Thyroid gland (tissue), 4 donors: Measurements from ENCODE around the gene RNASEH2B.

Experiments
- POLR2A ChIP-seq, 2 donors: fragments of 450-650 bp; IDR thresholded peaks; one replicate each; pipeline ENCODE4 v1.6.1; 2017; ENCODE audit warnings: antibody characterized with exemption in 2 of 2, mild to moderate bottlenecking in 2 of 2, moderate library complexity in 1 of 2
- TF ChIP-seq, protein P1 (sequence below), 6 experiments: fragments of 200-600 bp in 3 of 6; fragments of 450-650 bp in 3 of 6; sonication (generic) in 3 of 6; IDR thresholded peaks; one replicate each; pipeline ENCODE4 v1.5.1; 2016 to 2019; ENCODE audit warnings: antibody characterized with exemption in 6 of 6, mild to moderate bottlenecking in 2 of 6, inconsistent platforms in 1 of 6, moderate library complexity in 1 of 6

GRCh38 chr13:50974268-50974667, 64.7 kb downstream of the RNASEH2B start:
- TF ChIP-seq, protein P1, sequence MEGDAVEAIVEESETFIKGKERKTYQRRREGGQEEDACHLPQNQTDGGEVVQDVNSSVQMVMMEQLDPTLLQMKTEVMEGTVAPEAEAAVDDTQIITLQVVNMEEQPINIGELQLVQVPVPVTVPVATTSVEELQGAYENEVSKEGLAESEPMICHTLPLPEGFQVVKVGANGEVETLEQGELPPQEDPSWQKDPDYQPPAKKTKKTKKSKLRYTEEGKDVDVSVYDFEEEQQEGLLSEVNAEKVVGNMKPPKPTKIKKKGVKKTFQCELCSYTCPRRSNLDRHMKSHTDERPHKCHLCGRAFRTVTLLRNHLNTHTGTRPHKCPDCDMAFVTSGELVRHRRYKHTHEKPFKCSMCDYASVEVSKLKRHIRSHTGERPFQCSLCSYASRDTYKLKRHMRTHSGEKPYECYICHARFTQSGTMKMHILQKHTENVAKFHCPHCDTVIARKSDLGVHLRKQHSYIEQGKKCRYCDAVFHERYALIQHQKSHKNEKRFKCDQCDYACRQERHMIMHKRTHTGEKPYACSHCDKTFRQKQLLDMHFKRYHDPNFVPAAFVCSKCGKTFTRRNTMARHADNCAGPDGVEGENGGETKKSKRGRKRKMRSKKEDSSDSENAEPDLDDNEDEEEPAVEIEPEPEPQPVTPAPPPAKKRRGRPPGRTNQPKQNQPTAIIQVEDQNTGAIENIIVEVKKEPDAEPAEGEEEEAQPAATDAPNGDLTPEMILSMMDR (IDR thresholded peaks at IDR 0.05) = no peak
- no peak for TF ChIP-seq POLR2A (IDR thresholded peaks at IDR 0.05)
